GM18951 (cell line): Measurements from ENCODE around the gene ST3GAL6.

Experiments
- POLR2A ChIP-seq: IDR thresholded peaks from 4 replicates; pipeline ENCODE4 v1.6.1; 2011; ENCODE audit warnings: mild to moderate bottlenecking; ENCODE audit not compliant: insufficient read length, insufficient read depth; ENCODE audit errors: extremely low read depth
- in situ Hi-C: fragments of 300-500 bp; cut with MboI; formaldehyde crosslinking; loops from one replicate; pipeline ENCODE4 v1.12.0; 2022; ENCODE audit warnings: low sequenced_read_pairs, mixed read lengths, inconsistent platforms; ENCODE audit not compliant: unreplicated experiment

The ST3GAL6 gene

DNA sequence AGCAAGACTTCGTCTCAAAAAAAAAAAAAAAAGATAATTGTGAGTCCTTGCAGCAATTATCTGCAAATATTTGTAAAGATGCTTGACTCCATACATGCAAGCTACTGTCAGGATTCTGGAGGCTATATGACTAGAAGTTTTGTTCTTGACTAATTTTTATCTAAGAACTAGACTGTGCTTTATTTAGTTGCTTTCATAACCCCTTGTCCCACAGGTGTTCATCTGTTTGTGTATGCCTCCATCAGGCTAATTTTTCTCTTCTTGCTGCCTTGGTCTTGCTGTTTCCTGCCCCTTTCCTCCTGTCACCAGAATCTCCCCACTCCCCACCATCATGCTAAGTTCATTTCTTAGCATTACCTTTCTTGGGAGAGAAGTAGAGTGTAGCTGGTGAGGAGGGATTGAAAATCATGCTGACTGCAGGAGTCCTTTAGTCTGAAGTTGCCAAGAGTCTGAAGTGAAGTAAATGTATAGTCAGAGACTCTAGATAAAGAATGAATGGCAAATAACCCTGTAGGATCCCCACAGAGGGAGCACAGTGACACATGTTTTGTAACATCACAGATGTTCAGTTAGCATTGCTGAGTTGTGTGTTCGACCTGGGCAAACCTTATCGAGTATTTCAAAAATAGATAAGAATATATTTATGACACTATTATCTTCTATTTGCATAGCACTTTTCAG lies 12.5 kb downstream of the ST3GAL6 start:
- no peak for TF ChIP-seq POLR2A
- in situ Hi-C loops = no loop called here

DNA sequence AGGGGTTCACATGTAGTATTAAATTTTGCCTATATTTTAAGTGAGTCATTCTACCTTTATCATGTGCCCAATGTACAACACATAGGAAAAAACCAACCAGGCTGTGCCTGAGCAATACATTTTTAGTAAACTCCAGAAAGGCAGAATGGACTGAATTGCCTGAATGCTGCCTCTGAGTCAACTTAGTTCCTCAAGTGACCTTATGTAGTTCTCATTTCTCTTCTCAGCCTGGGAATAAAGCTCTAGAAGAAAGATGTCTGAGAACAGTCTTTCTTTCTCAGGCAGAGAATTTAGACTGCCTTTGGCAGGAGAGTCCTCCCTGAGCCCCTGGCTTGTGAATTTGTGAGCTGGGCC lies 13.0 kb downstream of the ST3GAL6 start:
- in situ Hi-C loops = no loop called here
- TF ChIP-seq POLR2A = no peak

- in situ Hi-C loops = no loop called here
Observed at GRCh38 chr3:98777286-98777685, 14.1 kb downstream of the ST3GAL6 start.

GRCh38 chr3:98777801-98778220 lies 14.7 kb downstream of the ST3GAL6 start:
- in situ Hi-C loops = no loop called here
- TF ChIP-seq POLR2A = no peak

More at GRCh38 chr3:98777286-98777685, 14.1 kb downstream of the ST3GAL6 start:
- no peak for TF ChIP-seq POLR2A

- no peak for TF ChIP-seq POLR2A
- in situ Hi-C loops = no loop called here
Observed at GRCh38 chr3:98778383-98778782, 15.2 kb downstream of the ST3GAL6 start.

GRCh38 chr3:98778852-98779413 lies 15.8 kb downstream of the ST3GAL6 start:
- in situ Hi-C loops = no loop called here

GRCh38 chr3:98779541-98780335 lies 16.6 kb downstream of the ST3GAL6 start:
- in situ Hi-C loops = no loop called here
- TF ChIP-seq POLR2A = no peak

More at GRCh38 chr3:98778852-98779413, 15.8 kb downstream of the ST3GAL6 start:
- TF ChIP-seq POLR2A = no peak

DNA sequence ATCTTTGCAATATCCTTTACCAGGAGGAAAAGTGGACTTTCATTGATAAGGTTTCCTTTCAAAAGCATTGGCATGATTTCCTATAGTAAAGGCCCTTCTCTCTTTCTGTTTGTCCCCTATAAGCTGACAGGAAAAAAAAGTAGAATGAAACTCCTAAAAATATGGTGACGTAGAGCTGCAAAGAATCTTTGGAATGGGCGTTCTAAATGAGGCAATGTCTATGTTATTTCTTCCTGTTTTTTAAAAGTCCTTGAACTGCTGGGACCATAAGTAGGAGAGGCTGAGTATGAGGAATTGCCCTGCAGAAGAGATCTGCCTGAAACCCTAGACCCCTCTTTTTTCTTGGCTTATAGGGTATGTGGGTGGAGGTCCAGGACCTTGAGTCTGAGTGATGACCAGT lies 17.2 kb downstream of the ST3GAL6 start:
- in situ Hi-C loops = no loop called here

GRCh38 chr3:98782824-98783500 lies 19.8 kb downstream of the ST3GAL6 start:
- in situ Hi-C loops = no loop called here
- TF ChIP-seq POLR2A = no peak

More for the DNA sequence above, 17.2 kb downstream of the ST3GAL6 start:
- no peak for TF ChIP-seq POLR2A

DNA sequence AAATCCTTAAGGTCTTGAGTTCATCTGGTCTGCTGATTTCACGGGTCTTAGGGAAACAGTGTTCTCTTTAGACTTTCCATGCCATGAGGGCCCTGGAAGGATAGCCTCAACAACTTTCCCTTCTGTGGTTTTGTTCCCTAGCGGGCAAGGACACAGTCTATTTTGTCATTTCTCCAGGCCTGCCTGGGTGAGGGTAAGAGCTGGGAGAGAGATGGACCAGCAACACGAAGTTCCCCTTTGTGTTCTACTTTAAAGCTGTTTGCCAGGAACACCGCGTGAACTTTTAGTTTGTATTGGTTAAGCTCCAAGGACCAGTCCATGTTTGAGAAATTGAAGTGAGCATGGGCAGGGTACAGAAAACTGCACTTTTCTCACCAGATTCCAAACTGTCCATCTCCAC lies 20.9 kb downstream of the ST3GAL6 start:
- in situ Hi-C loops = no loop called here
- TF ChIP-seq POLR2A = no peak

DNA sequence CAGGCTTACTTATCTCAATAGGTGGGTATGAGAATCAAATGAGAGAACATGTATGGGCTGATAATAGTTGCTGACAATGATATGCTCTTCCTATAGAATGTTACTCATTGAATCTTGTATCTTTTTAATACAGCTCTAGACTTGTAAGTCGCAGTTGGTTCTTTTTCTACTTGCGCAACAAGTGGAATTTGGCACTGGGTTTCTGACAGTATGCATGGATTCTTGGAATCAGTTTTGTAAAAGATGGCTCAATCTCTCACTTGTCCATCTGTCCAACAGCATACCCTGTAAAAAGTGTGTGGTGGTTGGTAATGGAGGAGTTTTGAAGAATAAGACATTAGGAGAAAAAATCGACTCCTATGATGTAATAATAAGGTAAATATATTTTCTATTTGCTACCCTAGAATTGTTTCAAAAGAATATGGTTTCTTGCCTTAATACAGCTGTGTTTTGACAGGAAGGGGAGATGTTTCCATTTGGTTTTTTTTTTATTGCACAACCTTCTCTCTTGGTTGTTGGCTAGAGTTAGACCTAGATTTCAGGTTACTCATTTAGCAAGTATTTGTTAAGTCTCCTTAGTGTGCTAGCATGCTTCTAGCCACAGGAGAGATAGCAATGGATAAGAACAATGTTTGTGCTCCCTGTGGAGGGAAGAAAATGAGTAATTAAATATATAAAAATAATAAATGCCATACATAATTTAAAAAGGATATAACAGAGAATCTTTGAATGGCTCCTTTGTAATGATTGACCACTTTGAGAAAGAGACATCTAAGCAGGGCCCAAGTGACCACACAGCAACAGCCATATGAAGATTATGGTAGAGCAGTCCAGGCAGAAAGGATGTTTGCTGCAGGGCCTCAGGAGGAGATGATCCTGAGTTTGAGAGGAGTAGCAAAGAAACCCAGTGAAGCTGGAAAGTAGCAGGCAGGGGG lies 21.8 kb downstream of the ST3GAL6 start:
- TF ChIP-seq POLR2A = no peak
- in situ Hi-C loops = no loop called here

- TF ChIP-seq POLR2A = no peak
- in situ Hi-C loops = no loop called here
Observed at GRCh38 chr3:98786364-98787006, 23.3 kb downstream of the ST3GAL6 start.
